ENCODE results near the gene KLHL24. TPM values are rescaled to one million over a fixed set of nuclear protein-coding genes. Genes with fewer than 3 reads are reported as not detected.

The KLHL24 gene
- total RNA-seq, 1 donor from 2014 or later = 116 TPM

DNA sequence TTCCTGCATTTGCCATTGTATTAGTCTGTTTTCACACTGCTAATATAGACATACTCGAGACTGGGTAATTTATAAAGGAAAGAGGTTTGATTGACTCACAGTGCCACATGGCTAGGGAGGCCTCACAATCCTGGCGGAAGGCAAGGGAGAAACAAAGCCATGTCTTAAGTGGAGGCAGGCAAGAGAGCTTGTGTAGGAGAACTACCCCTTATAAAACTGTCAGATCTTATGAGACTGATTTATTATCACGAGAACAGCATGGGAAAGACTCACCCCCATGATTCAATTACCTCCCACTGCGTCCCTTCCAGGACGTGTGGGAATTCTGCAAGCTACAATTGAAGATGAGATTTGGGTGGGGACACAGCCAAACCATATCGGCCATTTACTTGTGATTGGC, 90.0 kb downstream of the KLHL24 start:
- no peak for DNase-seq (ENCODE audit: low read depth)
- Histone ChIP-seq H3K27me3 (ENCODE audit: control insufficient read depth, insufficient read depth, low read length) (no peaks in the 10 kb centered on the region), H3K36me3 (ENCODE audit: control insufficient read depth, insufficient read depth, low read length) (no peaks in the 10 kb centered on the region), H3K4me3 (ENCODE audit: low read depth, low read length) (no peak overlapping the region)
- TF ChIP-seq, protein P1, sequence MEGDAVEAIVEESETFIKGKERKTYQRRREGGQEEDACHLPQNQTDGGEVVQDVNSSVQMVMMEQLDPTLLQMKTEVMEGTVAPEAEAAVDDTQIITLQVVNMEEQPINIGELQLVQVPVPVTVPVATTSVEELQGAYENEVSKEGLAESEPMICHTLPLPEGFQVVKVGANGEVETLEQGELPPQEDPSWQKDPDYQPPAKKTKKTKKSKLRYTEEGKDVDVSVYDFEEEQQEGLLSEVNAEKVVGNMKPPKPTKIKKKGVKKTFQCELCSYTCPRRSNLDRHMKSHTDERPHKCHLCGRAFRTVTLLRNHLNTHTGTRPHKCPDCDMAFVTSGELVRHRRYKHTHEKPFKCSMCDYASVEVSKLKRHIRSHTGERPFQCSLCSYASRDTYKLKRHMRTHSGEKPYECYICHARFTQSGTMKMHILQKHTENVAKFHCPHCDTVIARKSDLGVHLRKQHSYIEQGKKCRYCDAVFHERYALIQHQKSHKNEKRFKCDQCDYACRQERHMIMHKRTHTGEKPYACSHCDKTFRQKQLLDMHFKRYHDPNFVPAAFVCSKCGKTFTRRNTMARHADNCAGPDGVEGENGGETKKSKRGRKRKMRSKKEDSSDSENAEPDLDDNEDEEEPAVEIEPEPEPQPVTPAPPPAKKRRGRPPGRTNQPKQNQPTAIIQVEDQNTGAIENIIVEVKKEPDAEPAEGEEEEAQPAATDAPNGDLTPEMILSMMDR (IDR thresholded peaks at IDR 0.05; ENCODE audit: insufficient read depth, low read length, poor library complexity, severe bottlenecking) = no peak

DNA sequence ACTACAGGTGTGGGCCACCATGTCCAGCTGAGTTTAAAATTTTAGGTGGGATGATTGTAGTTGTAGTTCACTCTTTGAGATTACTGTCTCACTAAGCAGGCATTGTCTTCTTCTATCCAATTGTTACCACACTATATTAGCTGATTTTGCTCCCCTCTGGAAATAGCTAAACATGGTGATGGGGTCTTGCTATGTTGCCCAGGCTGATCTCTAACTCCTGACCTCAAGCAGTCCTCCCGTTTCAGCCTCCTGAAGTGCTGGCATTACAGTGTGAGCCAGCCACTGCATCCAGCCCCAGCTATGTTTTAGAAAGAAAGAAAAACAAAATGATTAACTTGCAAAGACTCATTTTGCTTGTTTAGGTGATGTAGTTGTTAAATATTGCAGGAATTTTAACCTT, 92.8 kb downstream of the KLHL24 start:
- Histone ChIP-seq H3K36me3 (ENCODE audit: control insufficient read depth, insufficient read depth, low read length) (no peaks in the 10 kb centered on the region), H3K27me3 (ENCODE audit: control insufficient read depth, insufficient read depth, low read length) (no peaks in the 10 kb centered on the region), H3K4me3 (ENCODE audit: low read depth, low read length) (no peak overlapping the region)
- TF ChIP-seq, protein P1 (IDR thresholded peaks at IDR 0.05; ENCODE audit: insufficient read depth, low read length, poor library complexity, severe bottlenecking) = no peak
- no peak for DNase-seq (ENCODE audit: low read depth)

DNA sequence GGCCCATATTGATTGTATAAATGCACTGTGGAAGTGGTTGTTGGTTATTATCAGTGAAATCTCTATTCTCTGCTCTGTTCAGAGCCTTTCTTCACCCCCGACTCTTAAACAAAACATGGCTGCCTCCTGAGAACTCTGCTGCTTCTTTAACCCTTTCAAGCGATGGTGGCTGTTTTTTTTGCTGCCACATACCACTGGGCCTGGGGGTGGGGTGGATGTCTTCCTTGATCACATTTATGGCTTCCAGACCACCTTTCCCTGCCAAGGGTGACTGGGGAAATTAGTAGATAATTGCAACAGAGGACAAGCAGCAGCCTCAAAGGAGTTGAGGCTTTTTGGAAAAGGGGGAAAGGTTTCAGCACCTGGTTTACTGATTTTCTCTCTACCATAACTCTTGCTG, 94.9 kb downstream of the KLHL24 start:
- DNase-seq (ENCODE audit: low read depth) = no peak
- Histone ChIP-seq H3K27me3 (ENCODE audit: control insufficient read depth, insufficient read depth, low read length) (no peaks in the 10 kb centered on the region), H3K4me3 (ENCODE audit: low read depth, low read length) (no peak overlapping the region), H3K36me3 (ENCODE audit: control insufficient read depth, insufficient read depth, low read length) (peaks cover 2% of the 10 kb centered on the region)
- TF ChIP-seq, protein P1 (IDR thresholded peaks at IDR 0.05; ENCODE audit: insufficient read depth, low read length, poor library complexity, severe bottlenecking) = no peak

DNA sequence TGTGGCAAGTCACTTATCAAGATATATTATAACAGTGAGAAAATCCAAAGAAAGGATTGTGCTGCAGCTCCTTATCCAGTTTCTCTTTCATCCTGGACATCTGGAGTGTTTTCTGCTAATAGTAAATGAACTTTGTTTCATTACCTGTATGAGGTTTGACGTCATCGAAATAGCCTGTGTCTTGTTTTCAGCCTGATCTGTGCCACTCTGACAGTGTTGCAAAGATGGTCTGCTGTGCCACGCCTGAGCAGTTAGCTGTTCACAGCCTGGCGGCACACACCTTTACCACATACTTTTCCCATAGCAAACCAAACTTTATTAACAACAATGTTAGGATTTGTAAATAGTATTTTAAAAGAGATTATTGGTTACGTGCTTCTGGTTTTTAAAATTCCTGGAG, 96.2 kb downstream of the KLHL24 start:
- TF ChIP-seq, protein P1 (IDR thresholded peaks at IDR 0.05; ENCODE audit: insufficient read depth, low read length, poor library complexity, severe bottlenecking) = no peak
- Histone ChIP-seq H3K4me3 (ENCODE audit: low read depth, low read length) (no peak overlapping the region), H3K27me3 (ENCODE audit: control insufficient read depth, insufficient read depth, low read length) (no peaks in the 10 kb centered on the region), H3K36me3 (ENCODE audit: control insufficient read depth, insufficient read depth, low read length) (peaks cover 2% of the 10 kb centered on the region)
- DNase-seq (ENCODE audit: low read depth) = no peak

DNA sequence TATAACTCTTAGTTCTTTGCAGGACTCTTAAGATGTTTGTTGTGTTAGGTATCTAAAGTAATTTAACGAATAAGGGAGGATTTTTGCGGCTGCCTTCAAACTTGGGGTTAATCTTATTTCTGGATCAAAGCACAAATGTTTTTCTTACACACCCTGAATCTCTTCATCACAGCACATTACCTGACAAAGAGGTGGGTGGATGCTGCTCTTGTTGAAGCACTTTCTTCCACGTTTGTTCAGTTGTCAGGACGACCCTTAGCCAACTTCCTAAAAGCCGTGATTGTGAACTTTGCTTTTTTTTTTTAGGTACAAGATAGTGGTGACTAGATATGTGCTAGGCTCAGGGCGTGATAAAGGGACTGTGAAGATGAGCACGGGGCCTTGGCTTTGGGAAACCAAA, 98.1 kb downstream of the KLHL24 start:
- H3K27me3 ChIP-seq (ENCODE audit: control insufficient read depth, insufficient read depth, low read length) = no peaks in the 10 kb centered on the region
- no peak for DNase-seq (ENCODE audit: low read depth)
- H3K36me3 ChIP-seq (ENCODE audit: control insufficient read depth, insufficient read depth, low read length) = peaks cover 2% of the 10 kb centered on the region
- no peak overlapping the region for H3K4me3 ChIP-seq (ENCODE audit: low read depth, low read length)
- TF ChIP-seq, protein P1 (IDR thresholded peaks at IDR 0.05; ENCODE audit: insufficient read depth, low read length, poor library complexity, severe bottlenecking) = no peak

Other genes starting within 250 kb of the KLHL24 start
- 0.84 and 1.9 TPM in 2 replicates for gene MCF2L2, start 207.0 kb upstream of the KLHL24 start, total RNA-seq
- not detected in 2 replicates for gene KLHL6, start 79.9 kb upstream of the KLHL24 start, total RNA-seq
- 30.2 and 32.1 TPM in 2 replicates for gene YEATS2, start 62.2 kb downstream of the KLHL24 start, total RNA-seq
- 3.3 and 3.4 TPM in 2 replicates for gene MAP6D1, start 190.0 kb downstream of the KLHL24 start, total RNA-seq
- gene PARL, start 249.3 kb downstream of the KLHL24 start, total RNA-seq = 38.5 and 45.3 TPM in 2 replicates